ENCODE data around the gene CCDC89.
A peak's percentile ranks its signal among the peaks of the same experiment; 100 is the strongest.

CCDC89 gene

DNA sequence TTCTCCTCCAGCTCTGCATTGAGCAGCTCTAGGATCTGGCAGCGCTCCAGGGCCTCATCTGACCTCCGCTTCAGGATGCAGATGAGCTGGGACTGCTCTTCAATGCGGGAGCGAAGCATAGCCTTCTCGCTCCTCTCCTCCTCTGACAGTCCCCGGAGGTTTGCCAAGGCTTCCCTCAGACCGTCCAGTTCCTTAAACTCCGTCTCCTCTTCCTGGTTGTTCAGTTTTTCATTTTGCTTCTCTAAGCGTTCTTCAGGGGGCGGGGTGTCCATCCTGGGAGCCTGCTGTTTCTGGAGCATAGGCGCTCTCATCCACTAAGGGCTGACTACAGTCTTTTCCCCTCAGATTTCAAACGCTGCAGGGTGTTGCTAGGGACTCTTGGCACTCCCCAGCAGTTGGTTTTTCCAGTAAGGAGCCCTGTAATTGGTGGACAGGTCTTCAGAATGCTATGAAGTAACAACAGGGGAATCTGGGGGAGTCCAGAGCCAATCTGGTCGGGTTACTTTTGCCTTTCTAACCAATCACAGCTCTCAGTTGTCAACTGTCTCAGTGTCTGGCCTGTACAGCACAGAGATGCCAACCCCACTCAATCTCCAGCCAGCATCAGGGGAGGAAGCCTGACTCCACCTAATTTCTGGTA is at the start of gene CCDC89:
Gene CCDC89, minus strand, starts transcription at position 376 of the 640 bp plus-strand sequence. Its CDS starts 65 bp downstream, at position 311.
- ChIA-PET CTCF (interaction anchor here (0.6 to 0.9 kb wide), 2 partner anchors 9 to 169 kb away, joined by 3 read pairs; no protein-coding TSS in a partner anchor), POLR2A (ENCODE audit: low non-redundant PET) (no interaction called here)
- TF ChIP-seq, protein P1, sequence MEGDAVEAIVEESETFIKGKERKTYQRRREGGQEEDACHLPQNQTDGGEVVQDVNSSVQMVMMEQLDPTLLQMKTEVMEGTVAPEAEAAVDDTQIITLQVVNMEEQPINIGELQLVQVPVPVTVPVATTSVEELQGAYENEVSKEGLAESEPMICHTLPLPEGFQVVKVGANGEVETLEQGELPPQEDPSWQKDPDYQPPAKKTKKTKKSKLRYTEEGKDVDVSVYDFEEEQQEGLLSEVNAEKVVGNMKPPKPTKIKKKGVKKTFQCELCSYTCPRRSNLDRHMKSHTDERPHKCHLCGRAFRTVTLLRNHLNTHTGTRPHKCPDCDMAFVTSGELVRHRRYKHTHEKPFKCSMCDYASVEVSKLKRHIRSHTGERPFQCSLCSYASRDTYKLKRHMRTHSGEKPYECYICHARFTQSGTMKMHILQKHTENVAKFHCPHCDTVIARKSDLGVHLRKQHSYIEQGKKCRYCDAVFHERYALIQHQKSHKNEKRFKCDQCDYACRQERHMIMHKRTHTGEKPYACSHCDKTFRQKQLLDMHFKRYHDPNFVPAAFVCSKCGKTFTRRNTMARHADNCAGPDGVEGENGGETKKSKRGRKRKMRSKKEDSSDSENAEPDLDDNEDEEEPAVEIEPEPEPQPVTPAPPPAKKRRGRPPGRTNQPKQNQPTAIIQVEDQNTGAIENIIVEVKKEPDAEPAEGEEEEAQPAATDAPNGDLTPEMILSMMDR (conservative IDR thresholded peaks at IDR 0.05; ENCODE audit: low read depth): no peak
- H3K27ac ChIP-seq: no peak within 1 kb of the TSS
- DNase-seq (ENCODE audit: low spot score): no peak

DNA sequence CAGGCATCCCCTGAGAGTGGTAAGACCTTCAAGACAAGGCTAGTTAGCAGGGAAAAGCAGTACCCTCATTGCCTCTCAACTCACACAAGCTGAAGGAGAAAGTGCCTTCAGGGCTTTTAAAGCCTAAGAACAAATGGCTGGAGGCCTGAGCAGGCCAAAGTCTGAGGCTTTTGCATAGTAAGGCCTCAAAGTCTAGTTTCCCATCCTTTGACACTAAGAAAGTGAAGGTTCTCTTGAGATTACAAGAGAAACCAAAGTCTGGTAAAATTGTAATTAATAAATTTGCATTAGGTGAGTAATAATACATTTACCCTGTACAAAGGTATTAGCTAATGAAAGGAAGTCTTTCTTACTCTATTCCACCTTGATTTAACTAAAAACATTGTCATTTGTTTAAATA is 47.0 kb upstream of the CCDC89 start:
- TF ChIP-seq, protein P1 (conservative IDR thresholded peaks at IDR 0.05; ENCODE audit: low read depth): no peak
- ChIA-PET POLR2A (ENCODE audit: low non-redundant PET) (no interaction called here), CTCF (no interaction called here)
- DNase-seq (ENCODE audit: low spot score): no peak
- H3K27ac ChIP-seq: no peak overlapping the region

DNA sequence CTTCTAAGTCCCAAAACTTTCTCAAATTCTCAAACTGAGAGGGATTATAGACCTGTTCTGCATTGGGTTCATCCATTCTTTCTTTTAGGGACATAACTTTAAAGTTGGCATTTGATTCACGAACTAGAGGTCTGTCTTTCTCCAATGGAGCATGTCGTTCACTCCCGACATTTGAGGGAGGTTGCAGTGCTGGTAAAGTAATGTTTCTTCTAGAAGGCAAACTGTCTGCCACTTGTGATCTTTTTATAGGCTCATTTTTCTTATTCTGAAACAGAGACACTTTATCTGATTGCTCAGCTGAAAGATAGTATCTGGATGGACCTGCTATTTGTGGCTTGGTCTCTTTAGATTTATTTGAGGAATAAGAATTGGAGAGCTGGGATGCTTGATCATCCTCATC is 40.4 kb upstream of the CCDC89 start:
- POLR2A ChIA-PET (ENCODE audit: low non-redundant PET): no interaction called here

DNA sequence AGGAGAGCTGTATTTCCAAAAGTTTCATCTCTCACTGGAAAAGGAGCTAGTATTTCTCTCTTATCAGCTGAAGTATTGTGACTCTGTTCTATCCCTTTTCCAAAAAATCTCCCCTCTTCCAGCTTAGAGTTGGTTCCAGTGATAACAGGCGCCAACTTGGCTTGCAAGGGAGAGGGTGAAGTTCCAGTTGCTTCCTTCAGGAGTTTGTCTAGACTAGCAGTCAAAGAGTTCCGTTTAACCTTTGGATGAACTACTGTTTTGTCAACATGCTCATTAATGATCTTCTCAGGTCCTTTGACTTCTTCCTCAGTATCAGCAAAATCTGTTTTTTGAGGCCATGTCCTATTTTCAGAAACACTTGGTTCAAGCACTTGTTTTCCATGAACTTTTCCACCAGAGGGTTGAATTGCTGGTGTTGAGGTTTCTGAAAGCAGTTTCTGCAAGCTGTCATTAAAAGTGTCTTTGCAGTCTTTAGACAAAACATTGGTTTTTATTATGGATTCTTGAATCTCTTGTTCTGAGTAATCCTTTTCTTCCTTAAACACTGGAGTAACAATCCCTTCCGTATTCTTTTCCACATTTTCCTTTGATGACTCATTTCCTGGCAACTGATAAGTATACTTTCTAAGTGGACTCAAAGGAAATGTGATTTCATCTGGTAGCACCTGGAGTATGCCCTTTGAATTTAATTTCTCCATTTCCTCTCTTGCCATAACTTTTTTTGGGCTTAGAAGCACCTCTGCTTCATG is 39.7 kb upstream of the CCDC89 start:
- TF ChIP-seq, protein P1 (conservative IDR thresholded peaks at IDR 0.05; ENCODE audit: low read depth): no peak
- no peak overlapping the region for H3K27ac ChIP-seq
- peak; percentile 59 for DNase-seq (ENCODE audit: low spot score)
- POLR2A ChIA-PET (ENCODE audit: low non-redundant PET): no interaction called here
- CTCF ChIA-PET: interaction anchor here (0.7 kb wide), 2 partner anchors 53 to 121 kb away, joined by 3 to 4 read pairs; no protein-coding TSS in a partner anchor

More for the DNA sequence above, 40.4 kb upstream of the CCDC89 start:
- DNase-seq (ENCODE audit: low spot score): no peak
- no peak overlapping the region for H3K27ac ChIP-seq
- CTCF ChIA-PET: interaction anchor here (0.7 kb wide), 1 partner anchor 122 kb away, joined by 4 read pairs; no protein-coding TSS in a partner anchor
- TF ChIP-seq, protein P1 (conservative IDR thresholded peaks at IDR 0.05; ENCODE audit: low read depth): no peak

DNA sequence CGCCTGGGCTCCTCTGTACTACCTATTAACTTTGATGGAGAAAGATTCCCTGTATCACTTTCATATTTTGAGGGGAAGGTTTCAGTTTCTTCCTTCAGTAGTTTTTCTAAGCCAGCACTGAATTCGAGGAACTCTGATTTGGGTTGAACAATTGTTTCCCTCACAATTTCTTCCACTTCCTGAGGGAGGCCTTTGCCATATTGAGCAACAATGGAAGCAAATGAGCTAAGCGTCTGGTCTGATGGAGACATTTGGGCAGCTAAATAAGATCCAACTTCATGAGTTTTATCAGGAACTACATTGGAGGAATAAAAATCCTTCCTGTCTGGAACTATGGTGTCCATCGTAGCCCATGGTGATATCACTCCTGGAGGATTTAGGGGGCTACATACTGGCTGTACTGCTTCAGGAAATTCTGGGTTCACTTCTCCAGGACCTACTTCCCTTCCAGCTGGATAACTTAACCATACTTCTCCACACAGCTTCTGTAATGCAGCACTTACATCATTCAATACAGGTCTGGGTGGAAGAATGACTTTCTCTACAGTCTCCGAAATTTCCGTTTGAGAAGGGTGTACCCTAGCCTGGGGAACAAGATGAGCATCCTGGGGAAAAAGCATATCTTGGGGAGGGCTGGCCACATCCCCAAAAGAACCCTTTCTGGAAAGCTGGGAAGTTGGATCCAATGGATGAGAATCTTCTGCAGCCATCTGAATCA is 38.9 kb upstream of the CCDC89 start:
- ChIA-PET POLR2A (ENCODE audit: low non-redundant PET) (no interaction called here), CTCF (no interaction called here)
- no peak for DNase-seq (ENCODE audit: low spot score)
- TF ChIP-seq, protein P1 (conservative IDR thresholded peaks at IDR 0.05; ENCODE audit: low read depth): no peak
- H3K27ac ChIP-seq: no peak overlapping the region

DNA sequence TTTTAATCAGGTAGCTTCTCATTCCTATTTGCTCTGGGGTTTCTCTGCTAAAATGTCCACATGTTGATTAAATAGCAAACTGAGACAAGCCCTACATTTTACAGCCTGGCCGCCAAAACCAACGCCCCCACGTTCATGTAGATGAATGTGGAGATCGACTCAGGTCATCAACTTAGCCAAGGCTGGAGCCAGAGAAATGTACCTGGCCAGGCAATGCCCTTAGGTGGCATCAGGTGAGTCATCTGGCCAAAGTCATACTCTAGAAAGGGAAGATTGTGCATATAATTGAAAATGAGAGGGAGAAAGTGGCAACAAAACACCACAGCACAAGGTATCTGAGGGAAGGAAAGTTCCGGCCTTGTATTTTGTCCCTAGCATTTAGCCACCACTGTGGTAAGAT is 37.1 kb upstream of the CCDC89 start:
- no peak overlapping the region for H3K27ac ChIP-seq
- TF ChIP-seq, protein P1 (conservative IDR thresholded peaks at IDR 0.05; ENCODE audit: low read depth): no peak
- peak; percentile 4 for DNase-seq (ENCODE audit: low spot score)
- POLR2A ChIA-PET (ENCODE audit: low non-redundant PET): no interaction called here
- CTCF ChIA-PET: interaction anchor here (0.5 kb wide), 1 partner anchor 88 kb away, joined by 3 read pairs; no protein-coding TSS in a partner anchor
